IMR-90 (cell line): Measurements from ENCODE around the gene CTNNA2. TPM values are rescaled to one million over a fixed set of nuclear protein-coding genes. Genes with fewer than 3 reads are reported as not detected.

ENCODE experiments used
- ATAC-seq: fragments of 200-7000 bp; cut with Tn5 transposase; 2 replicates; pipeline ENCODE4 v1.9.1; 2020; ENCODE audit warnings: low read depth, mild to moderate bottlenecking, moderate library complexity
- BruUV-seq: library from RNA; stranded (reverse); fragments of 400-500 nt; replicated peaks from 2 replicates; lab custom pipeline; 2021; lab: Mats Ljungman, UMichigan
- CTCF ChIA-PET: fragments of 300-600 bp; formaldehyde crosslinking; extraction: SDS; loops from one replicate; lab custom pipeline; 2021; ENCODE audit warnings: antibody characterized with exemption; lab: Yijun Ruan, JAX
- POLR2A ChIA-PET: fragments of 300-600 bp; sonication (Branson Sonifier 250); formaldehyde crosslinking; loops from one replicate; lab custom pipeline; 2022; ENCODE audit warnings: antibody characterized with exemption; ENCODE audit not compliant: unreplicated experiment; lab: Charles Lee
- DNase-seq: peaks from one replicate; pipeline ENCODE4 v3.0.0; 2013
- H2AFZ ChIP-seq: replicated peaks from 2 replicates; pipeline ENCODE3; 2013; ENCODE audit warnings: low read length, mild to moderate bottlenecking; ENCODE audit not compliant: poor library complexity
- H2AK5ac ChIP-seq: 2 replicates; pipeline ENCODE4 v1.6.1; 2013; ENCODE audit warnings: low read depth, low read length, inconsistent platforms
- H2AK9ac ChIP-seq: replicated peaks from 2 replicates; pipeline ENCODE3; 2013; ENCODE audit warnings: mild to moderate bottlenecking, low read depth, low read length, moderate library complexity; ENCODE audit not compliant: poor library complexity
- H2BK120ac ChIP-seq: 2 replicates; pipeline ENCODE4 v1.6.1; 2013; ENCODE audit warnings: low read depth, low read length, inconsistent platforms
- H2BK15ac ChIP-seq: 3 replicates; pipeline ENCODE4 v1.6.1; 2013; ENCODE audit warnings: low read depth, low read length, inconsistent platforms
- H2BK20ac ChIP-seq: 2 replicates; pipeline ENCODE4 v1.6.1; 2013; ENCODE audit warnings: low read depth, mild to moderate bottlenecking, inconsistent platforms, low read length, moderate library complexity
- H2BK5ac ChIP-seq: 2 replicates; pipeline ENCODE4 v1.6.1; 2013; ENCODE audit warnings: mild to moderate bottlenecking, low read depth, low read length, inconsistent platforms; ENCODE audit not compliant: poor library complexity, severe bottlenecking
- H3K14ac ChIP-seq: replicated peaks from 2 replicates; pipeline ENCODE4 v1.6.1; 2013; ENCODE audit warnings: low read depth, low read length, inconsistent platforms
- H3K18ac ChIP-seq: 2 replicates; pipeline ENCODE4 v1.6.1; 2013; ENCODE audit warnings: low read depth, low read length, control low read depth
- H3K23ac ChIP-seq: 2 replicates; pipeline ENCODE4 v1.6.1; 2013; ENCODE audit warnings: low read depth, low read length, inconsistent platforms
- H3K27ac ChIP-seq: 2 replicates; pipeline ENCODE4 v1.5.1; 2013; ENCODE audit warnings: mild to moderate bottlenecking, control low read depth, low read length; ENCODE audit not compliant: insufficient read depth
- H3K27me3 ChIP-seq: 2 replicates; pipeline ENCODE4 v1.6.1; 2013; ENCODE audit warnings: low read length; ENCODE audit not compliant: control insufficient read depth, insufficient read depth
- H3K36me3 ChIP-seq: 2 replicates; pipeline ENCODE4 v1.6.1; 2013; ENCODE audit warnings: low read length, mixed read lengths; ENCODE audit not compliant: control insufficient read depth, insufficient read depth
- H3K4ac ChIP-seq: 2 replicates; pipeline ENCODE4 v1.6.1; 2013; ENCODE audit warnings: low read depth, low read length, inconsistent platforms
- H3K4me1 ChIP-seq: 2 replicates; pipeline ENCODE4 v1.6.1; 2013; ENCODE audit warnings: low read length, mixed read lengths; ENCODE audit not compliant: control insufficient read depth, insufficient read depth
- H3K4me2 ChIP-seq: 2 replicates; pipeline ENCODE4 v1.6.1; 2013; ENCODE audit warnings: low read depth, mild to moderate bottlenecking, control low read depth, low read length, moderate library complexity
- H3K4me3 ChIP-seq: 2 replicates; pipeline ENCODE4 v1.5.1; 2013; ENCODE audit warnings: low read depth, mild to moderate bottlenecking, control low read depth, low read length, moderate library complexity; ENCODE audit not compliant: insufficient read depth
- H3K56ac ChIP-seq: 2 replicates; pipeline ENCODE4 v1.6.1; 2013; ENCODE audit warnings: low read length, inconsistent platforms; ENCODE audit not compliant: insufficient read depth; ENCODE audit errors: extremely low read depth
- H3K79me1 ChIP-seq, 2 experiments: 2 replicates each; pipeline ENCODE4 v1.6.1; 2013; ENCODE audit warnings: low read length in 2 of 2, inconsistent platforms in 1 of 2, low read depth in 1 of 2
- H3K9ac ChIP-seq: 2 replicates; pipeline ENCODE4 v1.6.1; 2013; ENCODE audit warnings: low read depth, low read length, control low read depth
- H3K9me1 ChIP-seq: 2 replicates; pipeline ENCODE4 v1.6.1; 2013; ENCODE audit warnings: low read length, inconsistent platforms; ENCODE audit not compliant: insufficient read depth
- H3K9me3 ChIP-seq: 2 replicates; pipeline ENCODE4 v1.6.1; 2013; ENCODE audit warnings: low read length; ENCODE audit not compliant: control insufficient read depth, insufficient read depth
- H4K20me1 ChIP-seq: 2 replicates; pipeline ENCODE4 v1.6.1; 2013; ENCODE audit warnings: low read length, inconsistent platforms; ENCODE audit not compliant: insufficient read depth
- H4K5ac ChIP-seq: 2 replicates; pipeline ENCODE4 v1.6.1; 2013; ENCODE audit warnings: mild to moderate bottlenecking, low read depth, low read length, control low read depth
- H4K8ac ChIP-seq, 2 experiments: 2 replicates each; pipeline ENCODE4 v1.6.1; 2013; ENCODE audit warnings: low read depth in 2 of 2, low read length in 2 of 2, control low read depth in 1 of 2, inconsistent platforms in 1 of 2
- H4K91ac ChIP-seq: 2 replicates; pipeline ENCODE4 v1.6.1; 2013; ENCODE audit warnings: low read depth, low read length, inconsistent platforms; ENCODE audit not compliant: insufficient read depth
- BHLHE40 ChIP-seq: fragments of 150-350 bp; IDR thresholded peaks from 2 replicates; pipeline ENCODE4 v1.6.1; 2016; ENCODE audit warnings: mild to moderate bottlenecking, low read depth, low read length
- CEBPB ChIP-seq: IDR thresholded peaks from 2 replicates; pipeline ENCODE4 v1.6.1; 2012; ENCODE audit warnings: low read depth, low read length, improper control_type of control experiment
- MAZ ChIP-seq: IDR thresholded peaks from 2 replicates; pipeline ENCODE4 v1.6.1; 2012; ENCODE audit warnings: low read depth, mild to moderate bottlenecking, low read length, improper control_type of control experiment, moderate library complexity, borderline replicate concordance
- POLR2A ChIP-seq: IDR thresholded peaks from 2 replicates; pipeline ENCODE4 v1.6.1; 2012; ENCODE audit warnings: mild to moderate bottlenecking, low read depth, low read length
- RAD21 ChIP-seq: IDR thresholded peaks from 2 replicates; pipeline ENCODE4 v1.6.1; 2012; ENCODE audit warnings: low read length, improper control_type of control experiment
- RFX5 ChIP-seq: IDR thresholded peaks from 2 replicates; pipeline ENCODE4 v1.8.0; 2012; ENCODE audit warnings: low read depth, mild to moderate bottlenecking, low read length, moderate library complexity
- SMC3 ChIP-seq: fragments of 150-350 bp; IDR thresholded peaks from 2 replicates; pipeline ENCODE4 v1.6.1; 2016; ENCODE audit warnings: low read depth, mild to moderate bottlenecking, antibody characterized with exemption, low read length, moderate library complexity
- dilution Hi-C: fragments of 300-500 bp; cut with HindIII; formaldehyde crosslinking; loops from one replicate; pipeline ENCODE4 v1.14.3; 2018; ENCODE audit warnings: low sequenced_read_pairs; ENCODE audit not compliant: unreplicated experiment
- in situ Hi-C: fragments of 300-500 bp; cut with MboI; formaldehyde crosslinking; loops from 3 replicates; pipeline ENCODE4 v1.14.3; 2019; ENCODE audit warnings: low sequenced_read_pairs, inconsistent platforms, mixed read lengths
- intact Hi-C: fragments of 100-400 bp; cut with micrococcal nuclease; formaldehyde crosslinking; loops from 2 replicates; pipeline ENCODE4 v1.10.0; 2022
- polyA plus RNA-seq, 3 experiments: library from polyadenylated mRNA; depleted of rRNA; stranded (reverse); fragments of >200 nt; gene quantifications; 2 replicates each; pipeline ENCODE4 v1.2.3, GENCODE V29; 2012; ENCODE audit warnings: low replicate concordance in 1 of 3
- total RNA-seq: library from RNA; depleted of rRNA; stranded (reverse); fragments of >200 nt; gene quantifications from 2 replicates; pipeline ENCODE4 v1.2.3, GENCODE V29; 2012
- TF ChIP-seq, protein P1 (sequence below): fragments of 150-350 bp; IDR thresholded peaks from 2 replicates; pipeline ENCODE4 v1.6.1; 2017; ENCODE audit warnings: mild to moderate bottlenecking, antibody characterized with exemption, low read length, low read depth

The CTNNA2 gene
- total and polyA plus RNA-seq, 2 of the 4 experiments (the other 2 are of a cell fraction): not detected

DNA sequence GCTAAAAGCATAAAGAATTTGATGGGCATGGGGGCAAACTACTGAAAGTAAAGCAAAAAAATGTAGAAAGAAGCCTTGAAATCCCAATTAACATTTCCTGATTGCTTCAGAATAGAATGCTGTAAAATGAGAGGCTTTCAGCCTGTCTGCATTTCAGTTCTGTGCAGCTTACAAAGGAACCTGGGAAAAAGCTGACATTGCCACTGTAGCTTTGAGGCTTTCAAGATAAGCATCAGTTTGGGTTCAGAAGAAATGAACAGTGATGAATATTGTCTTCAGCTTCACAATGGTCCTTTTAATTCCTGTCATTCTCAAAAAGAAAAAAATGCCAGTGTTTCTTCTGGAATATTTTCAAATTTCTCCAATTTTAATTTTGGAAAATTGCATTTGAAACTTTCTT is 549.0 kb downstream of the CTNNA2 start:
- H4K5ac ChIP-seq: no peak overlapping the region
- DNase-seq (no peak), ATAC-seq (no peak)
- H3K4me2 ChIP-seq: no peak overlapping the region
- POLR2A ChIA-PET: no interaction called here
- H2AK9ac ChIP-seq: no peak overlapping the region
- CTCF ChIA-PET: no interaction called here
- H3K9ac ChIP-seq: no peak overlapping the region
- H3K4ac ChIP-seq: no peak overlapping the region
- no peak overlapping the region for H3K18ac ChIP-seq
- H2BK5ac ChIP-seq: no peak overlapping the region
- H3K9me1 ChIP-seq: no peaks in the 10 kb centered on the region
- H4K8ac ChIP-seq: no peak overlapping the region
- H2BK15ac ChIP-seq: no peak overlapping the region
- H3K56ac ChIP-seq: no peak overlapping the region
- no peaks in the 10 kb centered on the region for H3K9me3 ChIP-seq
- in situ Hi-C loops (loop anchor here (25.0 kb wide), 1 partner anchor 450 kb away; no protein-coding TSS in a partner anchor), dilution Hi-C loops (no loop called here), intact Hi-C loops (no loop called here)
- H3K79me1 ChIP-seq: no peaks in the 10 kb centered on the region
- BruUV-seq: no TSS peak
- no peaks in the 10 kb centered on the region for H4K20me1 ChIP-seq
- H3K36me3 ChIP-seq: no peaks in the 10 kb centered on the region
- no peak overlapping the region for H3K14ac ChIP-seq
- H3K4me3 ChIP-seq: no peak overlapping the region
- no peak overlapping the region for H2BK120ac ChIP-seq
- H3K27me3 ChIP-seq: no peaks in the 10 kb centered on the region
- TF ChIP-seq CEBPB (no peak), MAZ (no peak), RAD21 (no peak), POLR2A (no peak), RFX5 (no peak), SMC3 (no peak), BHLHE40 (no peak)
- TF ChIP-seq, protein P1, sequence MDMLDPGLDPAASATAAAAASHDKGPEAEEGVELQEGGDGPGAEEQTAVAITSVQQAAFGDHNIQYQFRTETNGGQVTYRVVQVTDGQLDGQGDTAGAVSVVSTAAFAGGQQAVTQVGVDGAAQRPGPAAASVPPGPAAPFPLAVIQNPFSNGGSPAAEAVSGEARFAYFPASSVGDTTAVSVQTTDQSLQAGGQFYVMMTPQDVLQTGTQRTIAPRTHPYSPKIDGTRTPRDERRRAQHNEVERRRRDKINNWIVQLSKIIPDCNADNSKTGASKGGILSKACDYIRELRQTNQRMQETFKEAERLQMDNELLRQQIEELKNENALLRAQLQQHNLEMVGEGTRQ: no peak
- H2AFZ ChIP-seq: no peak overlapping the region
- H2BK20ac ChIP-seq: no peak overlapping the region
- no peak overlapping the region for H3K27ac ChIP-seq
- H3K23ac ChIP-seq: no peak overlapping the region
- no peak overlapping the region; the same call in 1 of the 2 replicates for H4K91ac ChIP-seq
- no peak overlapping the region for H2AK5ac ChIP-seq
- no peaks in the 10 kb centered on the region for H3K4me1 ChIP-seq
